Activated T-helper 9 cell treated with anti-CD3 and anti-CD28 coated beads, Interleukin-2, amount 50 U/mL, for 16 hours (primary cell): ENCODE data around the gene ATAD3A.
"Not testable (repeated sequence)": the region's sequence is repeated elsewhere in the genome, so short reads cannot be mapped to it uniquely, and the experiment has no call there.

ENCODE experiments used
- DNase-seq: peaks from one replicate; pipeline ENCODE4 v3.0.0-alpha.2; 2020; ENCODE audit warnings: low read depth

ATAD3A gene

DNA sequence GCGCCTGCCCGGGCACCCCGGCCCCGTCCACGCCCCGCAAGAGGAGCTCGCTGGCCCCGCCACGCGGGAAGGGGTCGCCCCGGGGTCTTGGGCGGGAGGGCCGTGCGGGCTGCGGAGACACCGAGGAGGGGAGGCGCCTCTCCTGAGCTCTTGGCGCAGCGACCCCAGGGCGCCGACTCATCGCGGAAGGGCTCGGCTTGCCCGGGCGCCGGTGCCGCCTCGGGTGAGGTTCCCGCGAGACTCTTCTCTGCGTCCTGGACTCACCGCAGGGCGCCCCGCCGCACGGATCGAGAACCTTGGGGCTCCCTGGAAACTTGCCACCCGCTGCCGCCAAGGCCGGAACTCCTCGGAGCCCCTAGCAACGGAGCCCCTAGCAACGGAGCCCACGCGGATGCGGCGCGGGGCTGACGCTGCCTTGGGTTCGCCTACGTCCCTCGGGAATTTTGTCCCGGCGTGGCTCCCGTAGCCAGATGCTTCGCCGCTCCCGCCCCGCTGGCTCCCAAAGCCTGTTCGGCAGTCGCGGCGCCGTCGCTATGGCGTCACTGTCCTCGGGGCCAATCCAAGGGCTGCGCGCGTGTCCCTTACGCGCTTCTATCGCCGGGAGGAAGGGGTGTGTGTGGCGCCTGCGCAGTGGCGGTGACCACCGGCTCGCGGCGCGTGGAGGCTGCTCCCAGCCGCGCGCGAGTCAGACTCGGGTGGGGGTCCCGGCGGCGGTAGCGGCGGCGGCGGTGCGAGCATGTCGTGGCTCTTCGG, at the start of gene ATAD3A:
ATAD3A (plus strand) TSS at position 630 of the 753 bp plus-strand sequence; CDS start at position 737, 107 bp downstream.
- peak; percentile 95 for DNase-seq

DNA sequence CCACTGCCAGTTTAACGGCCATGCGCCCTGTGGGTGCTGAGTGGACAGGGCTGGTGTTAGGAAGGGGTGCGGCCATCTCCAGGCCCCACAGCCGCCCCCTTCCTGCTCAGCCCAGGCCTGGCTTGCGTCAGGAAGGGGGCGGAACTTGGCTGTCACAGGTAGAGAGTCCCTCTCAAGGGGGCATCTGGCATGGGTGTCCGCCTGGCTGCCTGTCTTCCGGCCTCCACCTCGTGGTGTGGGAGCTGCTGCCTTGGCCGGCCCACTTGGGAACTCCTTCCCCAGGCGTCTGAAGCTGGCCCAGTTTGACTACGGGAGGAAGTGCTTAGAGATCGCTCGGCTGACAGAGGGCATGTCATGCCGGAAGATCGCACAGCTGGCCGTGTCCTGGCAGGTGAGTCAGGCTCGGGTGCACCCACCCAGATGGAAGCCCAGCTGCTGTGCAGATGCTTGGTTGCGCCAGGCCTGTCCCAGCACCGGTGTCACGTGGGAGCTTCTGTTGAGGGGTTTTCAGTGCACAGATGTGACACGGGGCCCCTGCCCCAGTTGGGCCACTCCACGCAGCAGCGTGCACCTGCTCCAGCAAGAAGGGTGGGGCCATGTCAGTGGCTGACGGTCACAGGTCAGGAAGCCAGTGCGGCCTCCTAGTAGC, 49.5 kb upstream of the ATAD3A start:
- no peak for DNase-seq

DNA sequence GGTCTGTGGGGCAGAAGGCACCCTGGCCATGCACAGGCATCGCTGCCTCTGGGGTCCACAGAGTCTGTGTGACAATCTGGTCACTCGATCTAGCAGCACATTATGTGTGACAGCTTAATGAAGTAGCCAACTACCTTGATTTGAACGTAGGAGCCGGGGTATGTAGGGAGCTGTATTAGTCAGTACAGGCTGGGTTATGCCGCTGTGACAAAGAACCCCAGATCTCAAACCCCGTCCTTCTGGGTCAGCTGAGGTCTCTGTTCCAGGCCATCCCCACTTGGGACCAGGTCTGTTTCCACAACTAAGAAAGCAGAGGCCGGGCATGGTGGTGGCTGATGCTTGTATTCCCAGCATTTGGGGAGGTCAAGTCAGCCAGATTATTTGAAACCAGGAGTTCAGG, 48.6 kb upstream of the ATAD3A start:
- no peak for DNase-seq

DNA sequence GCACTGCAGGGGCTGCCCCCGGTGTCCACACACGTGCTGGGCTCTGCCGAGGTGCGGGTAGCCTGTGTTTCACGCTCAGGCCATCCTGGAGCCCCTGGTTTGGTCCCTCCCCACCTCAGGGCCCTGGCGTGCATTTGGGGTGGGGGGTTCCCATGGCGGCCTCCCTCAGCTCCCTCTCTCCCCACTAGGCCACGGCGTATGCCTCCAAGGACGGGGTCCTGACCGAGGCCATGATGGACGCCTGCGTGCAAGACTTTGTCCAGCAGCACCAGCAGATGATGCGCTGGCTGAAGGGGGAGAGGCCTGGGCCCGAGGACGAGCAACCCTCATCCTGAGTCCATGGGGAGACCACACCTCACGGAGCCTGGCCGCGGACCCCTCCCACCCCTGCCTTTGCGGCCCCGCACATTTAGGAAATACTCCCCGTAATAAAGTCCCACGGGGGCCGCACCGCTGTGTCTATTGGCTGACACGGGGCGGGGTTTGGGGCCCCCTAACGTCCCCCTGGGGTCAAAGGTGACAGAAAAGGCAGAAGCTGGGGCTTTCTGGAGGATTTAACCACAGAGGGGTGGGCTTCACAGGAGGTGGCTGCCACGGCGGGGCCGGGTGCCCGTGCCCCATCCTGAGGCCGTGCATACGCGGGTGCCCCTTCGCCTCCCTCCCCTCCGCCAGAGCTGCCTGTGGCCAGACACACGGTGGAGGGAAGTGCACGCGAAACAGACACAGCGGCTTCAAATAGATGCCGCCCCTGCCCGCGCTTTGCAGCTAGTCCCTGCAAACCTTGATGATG, 43.6 kb upstream of the ATAD3A start:
- DNase-seq, result not testable (repeated sequence)

DNA sequence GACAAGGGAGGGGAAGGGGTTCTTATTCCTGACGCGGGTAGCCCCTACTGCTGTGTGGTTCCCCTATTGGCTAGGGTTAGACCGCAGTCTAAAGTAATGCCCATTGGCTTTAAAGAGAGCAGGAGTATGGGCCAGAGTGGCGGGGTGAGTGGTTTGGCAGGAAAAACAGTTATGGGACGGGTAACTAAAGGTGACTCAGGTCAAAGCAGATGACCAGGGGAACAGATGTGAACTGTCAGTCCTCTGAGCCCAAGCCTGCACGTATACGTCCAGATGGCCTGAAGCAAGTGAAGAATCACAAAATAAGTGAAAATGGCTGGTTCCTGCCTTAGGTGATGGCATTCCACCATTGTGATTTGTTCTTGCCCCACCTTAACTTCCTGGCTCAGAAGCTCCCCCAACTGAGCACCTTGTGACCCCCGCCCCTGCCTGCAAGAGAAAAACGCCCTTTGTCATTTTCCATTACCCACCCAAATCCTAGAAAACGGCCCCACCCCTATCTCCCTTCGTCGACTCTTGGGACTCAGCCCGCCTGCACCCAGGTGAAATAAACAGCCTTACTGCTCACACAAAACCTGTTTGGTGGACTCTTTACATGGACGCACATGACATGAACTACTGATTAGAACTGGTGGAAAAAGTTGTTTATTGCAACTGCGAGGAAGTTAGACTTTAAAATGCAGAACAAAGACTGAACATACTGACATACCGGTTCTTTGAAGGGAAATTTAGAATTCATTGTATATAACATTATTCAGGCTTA, 41.2 kb upstream of the ATAD3A start:
- no peak for DNase-seq

DNA sequence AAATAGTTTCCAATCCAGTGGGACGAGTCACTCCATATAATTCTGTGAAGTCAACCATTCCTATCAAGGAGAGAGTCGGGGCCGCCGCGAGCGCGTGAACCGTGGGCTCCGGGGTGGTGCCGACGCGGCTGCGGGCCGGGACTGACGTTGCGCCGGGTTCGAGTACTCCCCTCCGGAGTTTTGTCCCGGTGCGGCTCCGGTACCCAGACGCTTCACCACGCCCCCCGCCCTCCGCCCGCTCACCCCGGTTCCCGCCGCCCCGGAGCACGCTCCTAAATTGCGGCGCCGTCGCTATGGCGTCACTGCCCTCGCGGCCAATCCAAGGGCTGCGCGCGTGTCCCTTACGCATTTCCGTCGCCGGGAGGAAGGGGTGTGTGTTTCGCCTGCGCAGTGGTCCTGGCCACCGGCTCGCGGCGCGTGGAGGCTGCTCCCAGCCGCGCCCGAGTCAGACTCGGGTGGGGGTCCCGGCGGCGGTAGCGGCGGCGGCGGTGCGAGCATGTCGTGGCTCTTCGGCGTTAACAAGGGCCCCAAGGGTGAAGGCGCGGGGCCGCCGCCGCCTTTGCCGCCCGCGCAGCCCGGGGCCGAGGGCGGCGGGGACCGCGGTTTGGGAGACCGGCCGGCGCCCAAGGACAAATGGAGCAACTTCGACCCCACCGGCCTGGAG, 40.4 kb upstream of the ATAD3A start, which contains the start of gene ATAD3B:
ATAD3B (plus strand) TSS at position 377 of the 664 bp plus-strand sequence; CDS start at position 497, 120 bp downstream.
- DNase-seq, result peak; percentile 86

DNA sequence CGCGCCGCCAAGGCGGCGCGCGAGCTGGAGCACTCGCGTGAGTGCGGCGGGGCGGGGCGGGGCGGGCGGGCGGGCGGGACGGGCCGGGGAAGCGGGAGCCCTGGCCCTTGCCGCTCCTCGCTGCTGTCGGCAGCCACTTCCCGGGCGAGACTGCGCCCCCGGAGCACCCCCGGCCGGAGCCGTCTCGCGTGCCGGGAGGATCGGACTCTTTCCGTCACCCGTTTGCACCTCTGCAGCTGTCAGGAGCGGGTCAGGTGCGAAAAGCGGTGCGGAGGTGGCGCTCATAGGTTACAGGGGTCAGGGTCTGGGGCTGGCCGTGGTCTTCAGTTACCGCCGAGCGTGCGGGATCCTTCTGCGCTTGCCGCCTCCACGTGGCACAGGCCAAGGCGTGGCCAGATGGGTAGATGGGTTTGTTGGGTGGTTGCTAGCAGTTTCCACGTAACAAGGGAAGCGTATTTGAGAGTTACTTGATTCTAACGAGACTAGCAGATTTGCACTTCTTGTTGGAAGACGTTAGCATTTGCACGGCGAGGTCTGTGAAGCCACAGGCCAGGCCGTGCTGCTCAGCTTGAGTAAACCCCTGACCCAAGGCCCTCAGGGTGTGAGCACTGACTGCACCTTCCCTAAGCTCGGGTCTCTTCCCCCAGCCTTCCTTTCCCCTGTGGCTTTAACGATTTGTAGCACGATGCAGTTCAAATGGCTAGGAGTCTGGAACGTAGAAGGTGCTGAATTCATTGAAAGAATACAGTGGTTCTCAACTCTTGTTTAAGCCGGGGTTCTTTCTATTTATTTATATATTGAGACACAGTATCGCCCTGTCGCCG, 39.7 kb upstream of the ATAD3A start:
- DNase-seq, result not testable (repeated sequence)

DNA sequence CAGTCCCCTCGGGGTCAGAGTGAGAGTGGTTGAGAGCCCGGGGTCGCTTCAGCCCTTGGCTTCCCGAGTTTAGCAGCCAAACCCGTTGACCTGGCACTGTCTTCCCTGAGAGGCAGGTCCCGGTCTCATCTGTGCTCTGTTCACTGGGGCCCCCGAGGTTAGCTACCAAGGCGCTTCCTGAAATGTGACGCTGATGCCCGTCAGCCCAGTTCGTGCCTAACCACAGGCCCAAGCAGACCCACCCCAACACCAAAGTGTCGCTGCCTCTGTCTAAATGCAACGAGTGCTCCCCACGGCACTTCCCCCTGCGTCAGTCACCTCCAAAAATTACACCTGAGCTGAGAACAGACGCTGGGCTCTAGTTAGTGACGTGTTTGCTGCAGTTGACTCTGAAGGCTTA, 36.0 kb upstream of the ATAD3A start:
- DNase-seq, result not testable (repeated sequence)

DNA sequence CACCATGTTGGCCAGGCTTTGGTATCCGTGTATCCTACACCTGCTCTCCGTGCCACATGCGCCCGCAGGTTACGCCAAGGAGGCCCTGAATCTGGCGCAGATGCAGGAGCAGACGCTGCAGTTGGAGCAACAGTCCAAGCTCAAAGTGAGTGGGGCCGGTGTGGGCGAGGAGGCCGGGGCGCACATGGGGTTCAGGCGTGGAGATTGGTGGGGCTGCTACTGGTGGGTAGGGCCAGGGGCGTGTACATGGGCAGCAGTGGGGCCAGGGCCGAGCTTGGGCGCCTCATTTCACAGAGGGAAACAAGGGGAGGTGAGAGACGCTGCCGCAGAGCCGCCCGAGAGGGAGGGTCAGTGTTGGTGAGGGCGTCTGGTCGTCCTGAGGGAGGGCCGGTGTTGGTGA, 34.8 kb upstream of the ATAD3A start:
- no peak for DNase-seq

DNA sequence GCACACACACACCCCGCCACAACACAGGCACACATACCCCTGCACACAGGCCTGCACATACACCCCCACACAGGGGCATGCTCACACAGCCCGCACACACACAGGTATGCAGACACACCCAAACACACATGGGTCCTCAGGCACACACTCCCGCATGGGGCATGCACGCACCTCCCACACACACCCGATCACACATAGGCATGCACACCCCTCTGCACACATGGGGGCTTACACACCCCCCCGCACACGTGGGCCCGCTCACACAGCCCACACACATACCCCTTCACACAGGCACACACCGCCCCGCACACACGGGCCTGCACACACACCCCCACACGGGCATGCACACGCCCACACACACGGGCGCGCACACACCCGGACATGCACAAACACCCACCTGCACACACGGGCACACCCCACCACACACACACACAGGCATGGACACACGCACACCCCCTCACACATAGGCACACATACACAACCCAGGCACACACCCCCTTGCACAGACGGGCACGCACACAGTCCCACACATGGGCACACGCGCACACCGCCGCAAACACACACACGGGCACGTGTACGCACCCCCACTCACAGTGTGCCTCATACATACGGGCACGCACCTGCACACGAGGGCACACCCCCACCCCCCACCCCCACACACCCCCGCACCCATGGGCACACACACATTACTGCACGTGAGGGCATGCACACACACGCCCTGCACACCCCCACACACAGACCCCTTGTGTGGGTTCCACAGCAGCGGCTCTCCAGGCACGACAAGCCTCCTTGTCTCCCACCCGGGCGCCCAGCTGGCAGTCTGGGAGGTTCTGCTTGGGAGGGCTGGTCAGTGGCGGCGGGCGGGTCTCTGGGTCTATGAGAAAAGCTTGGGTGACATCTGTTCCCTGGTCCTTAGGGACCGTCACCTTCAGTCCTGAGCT, 32.1 kb upstream of the ATAD3A start:
- no peak for DNase-seq

DNA sequence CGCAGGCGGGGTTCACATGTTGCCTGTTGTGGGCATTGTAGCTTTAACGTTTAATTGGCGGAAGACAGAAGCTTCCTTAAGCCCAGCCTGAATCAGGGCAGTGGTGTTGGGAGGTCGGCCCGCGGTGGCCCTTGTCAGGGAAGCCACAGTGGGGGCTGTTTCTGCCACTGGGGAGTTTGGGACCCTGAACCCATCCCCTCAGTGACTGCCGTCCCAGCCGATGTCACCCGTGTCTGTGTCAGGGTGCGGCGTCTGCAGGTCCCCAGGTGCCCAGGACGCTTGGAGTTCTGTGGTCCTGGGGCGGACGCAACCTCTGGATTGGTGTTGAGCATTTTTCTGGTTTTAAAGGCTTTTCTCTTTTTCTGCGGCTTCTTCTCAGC, 31.5 kb upstream of the ATAD3A start:
- not testable (repeated sequence) for DNase-seq

DNA sequence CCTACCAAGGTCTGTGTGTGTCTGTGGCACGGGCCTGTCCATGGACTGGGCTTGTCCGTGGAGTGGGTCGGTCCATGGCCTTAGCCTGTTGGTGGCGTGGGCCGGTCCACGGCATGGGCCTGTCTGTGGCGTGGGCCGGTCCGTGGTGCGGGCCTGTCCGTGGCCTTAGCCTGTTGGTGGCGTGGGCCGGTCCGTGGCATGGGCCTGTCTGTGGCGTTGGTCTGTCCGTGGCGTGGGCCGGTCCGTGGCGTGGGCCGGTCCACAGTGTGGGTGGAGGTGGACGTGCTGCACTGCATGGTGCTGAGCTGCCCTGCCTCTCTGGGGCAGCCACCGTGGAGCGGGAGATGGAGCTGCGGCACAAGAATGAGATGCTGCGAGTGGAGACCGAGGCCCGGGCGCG, 30.2 kb upstream of the ATAD3A start:
- DNase-seq, result not testable (repeated sequence)

DNA sequence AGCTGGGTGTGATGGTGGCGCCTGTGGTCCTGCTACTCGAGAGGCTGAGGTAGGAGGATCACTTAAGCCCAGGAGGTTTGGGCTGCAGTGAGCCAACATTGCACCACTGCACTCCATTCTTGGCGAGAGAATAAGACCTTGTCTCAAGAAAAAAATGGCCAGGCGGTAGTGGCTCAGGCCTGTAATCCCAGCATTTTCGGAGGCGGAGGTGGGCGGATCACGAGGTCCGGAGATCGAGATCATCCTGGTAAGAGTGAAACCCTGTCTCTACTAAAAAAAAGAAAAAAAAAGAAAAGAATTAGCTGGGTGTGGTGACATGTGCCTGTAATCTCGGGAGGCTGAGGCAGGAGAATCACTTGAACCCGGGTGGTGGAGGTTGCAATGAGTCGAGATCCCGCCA, 29.1 kb upstream of the ATAD3A start:
- no peak for DNase-seq

DNA sequence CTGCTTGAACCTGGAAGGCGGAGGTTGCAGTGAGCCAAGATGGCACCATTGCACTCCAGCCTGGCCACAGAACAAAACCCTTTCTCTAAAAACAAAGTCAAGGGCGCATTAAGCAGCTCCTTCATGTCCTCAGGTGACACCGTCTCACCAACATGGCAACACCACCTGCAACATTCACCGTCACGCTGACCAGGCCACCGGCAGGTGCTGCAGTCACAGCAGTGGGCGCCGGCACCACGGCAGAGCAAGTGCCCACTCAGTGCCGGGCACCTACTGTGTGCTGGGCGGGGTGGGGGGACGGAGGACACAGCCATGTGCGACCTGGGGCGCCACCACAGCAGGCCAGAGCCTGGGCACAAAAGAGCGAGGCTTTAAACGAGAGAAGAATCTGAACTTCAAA, 28.2 kb upstream of the ATAD3A start:
- no peak for DNase-seq

DNA sequence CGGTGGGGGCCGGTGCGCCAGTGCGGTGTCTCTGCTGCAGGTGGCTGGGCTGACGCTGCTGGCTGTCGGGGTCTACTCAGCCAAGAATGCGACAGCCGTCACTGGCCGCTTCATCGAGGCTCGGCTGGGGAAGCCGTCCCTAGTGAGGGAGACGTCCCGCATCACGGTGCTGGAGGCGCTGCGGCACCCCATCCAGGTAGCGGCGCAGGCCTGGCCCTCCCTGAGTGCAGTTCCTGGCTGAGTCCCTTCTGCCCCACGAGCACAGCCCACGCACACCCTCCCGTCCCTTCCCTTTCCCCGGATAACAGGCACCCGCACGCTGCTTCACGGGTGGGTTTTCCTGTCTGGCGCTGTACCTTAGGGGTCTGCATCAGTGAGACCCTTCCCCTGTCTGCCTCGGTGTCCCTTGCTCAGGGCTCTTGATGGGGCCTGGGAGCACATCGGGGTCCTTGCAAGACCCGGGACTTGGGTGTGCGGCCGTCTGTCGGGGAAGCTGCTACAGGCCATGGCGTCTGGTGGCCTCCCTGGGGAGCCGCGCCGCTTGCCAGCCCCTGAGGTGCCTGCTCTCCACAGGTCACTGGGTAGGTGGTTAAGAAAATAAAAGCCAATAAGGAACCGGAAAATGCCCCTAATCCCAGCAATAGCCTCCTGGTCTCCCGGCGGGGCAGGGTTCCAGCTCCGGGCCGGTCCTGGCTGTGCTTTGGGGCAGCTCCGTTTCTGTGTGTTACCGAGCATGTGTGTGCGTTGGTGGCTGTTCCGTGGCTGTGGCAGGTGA, 26.8 kb upstream of the ATAD3A start:
- not testable (repeated sequence) for DNase-seq

DNA sequence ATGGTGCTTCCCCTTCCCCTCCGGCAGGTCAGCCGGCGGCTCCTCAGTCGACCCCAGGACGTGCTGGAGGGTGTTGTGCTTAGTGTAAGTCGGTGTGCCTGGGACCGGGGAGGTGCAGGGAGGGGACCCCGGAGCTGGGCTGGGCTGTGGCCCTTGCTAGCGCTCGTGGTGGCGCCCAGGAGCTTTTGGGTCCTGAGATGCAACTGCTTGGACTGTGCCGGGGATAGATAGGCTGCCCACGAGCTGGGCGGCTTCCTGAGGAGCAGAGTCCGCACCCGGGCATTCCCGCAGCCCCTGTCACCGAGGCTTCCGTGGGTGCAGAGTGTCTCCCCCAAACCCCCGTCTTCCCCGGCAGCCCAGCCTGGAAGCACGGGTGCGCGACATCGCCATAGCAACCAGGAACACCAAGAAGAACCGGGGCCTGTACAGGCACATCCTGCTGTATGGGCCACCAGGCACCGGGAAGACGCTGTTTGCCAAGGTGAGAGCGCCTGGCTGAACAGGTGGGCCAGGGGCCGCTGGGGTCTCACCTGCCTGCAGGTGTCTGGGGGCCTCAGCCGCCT, 26.1 kb upstream of the ATAD3A start:
- not testable (repeated sequence) for DNase-seq

DNA sequence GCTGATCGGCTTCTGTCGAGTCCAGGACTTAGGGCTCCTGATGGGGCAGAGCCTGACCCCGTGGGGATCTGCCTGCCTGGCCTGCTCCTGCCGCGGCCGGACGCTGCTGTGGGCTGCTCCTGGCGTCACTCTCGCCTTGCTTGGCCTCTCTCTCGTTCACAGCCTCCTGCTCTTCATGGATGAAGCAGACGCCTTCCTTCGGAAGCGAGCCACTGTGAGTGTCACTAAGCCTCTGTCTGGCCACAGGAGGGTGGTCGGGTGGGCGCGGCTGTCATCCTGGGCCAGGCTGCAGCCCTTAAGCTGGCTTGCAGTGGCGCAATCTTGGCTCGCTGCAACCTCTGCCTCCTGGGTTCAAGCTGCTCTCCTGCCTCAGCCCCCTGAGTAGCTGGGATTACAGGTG, 24.3 kb upstream of the ATAD3A start:
- no peak for DNase-seq

DNA sequence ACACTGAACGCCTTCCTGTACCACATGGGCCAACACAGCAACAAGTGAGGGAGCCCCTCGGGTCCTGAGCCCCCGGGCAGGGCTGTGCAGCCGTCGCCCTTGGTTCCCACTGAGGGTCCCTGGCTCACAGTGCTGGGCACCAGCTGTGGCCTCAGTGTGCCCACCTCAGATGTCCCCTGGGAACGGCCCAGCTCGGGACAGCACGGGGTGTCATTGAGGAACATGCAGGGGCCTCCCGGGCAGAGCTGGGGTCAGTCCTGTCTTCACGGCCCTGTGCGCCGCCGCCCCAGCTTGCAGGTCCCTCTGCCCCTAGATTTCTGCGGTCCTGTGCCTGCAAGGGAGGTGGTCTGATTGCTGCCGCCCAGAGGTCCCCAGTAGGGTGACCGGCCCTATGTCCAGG, 22.7 kb upstream of the ATAD3A start:
- no peak for DNase-seq
